ENCODE measurements around the gene DUSP1.

DNA sequence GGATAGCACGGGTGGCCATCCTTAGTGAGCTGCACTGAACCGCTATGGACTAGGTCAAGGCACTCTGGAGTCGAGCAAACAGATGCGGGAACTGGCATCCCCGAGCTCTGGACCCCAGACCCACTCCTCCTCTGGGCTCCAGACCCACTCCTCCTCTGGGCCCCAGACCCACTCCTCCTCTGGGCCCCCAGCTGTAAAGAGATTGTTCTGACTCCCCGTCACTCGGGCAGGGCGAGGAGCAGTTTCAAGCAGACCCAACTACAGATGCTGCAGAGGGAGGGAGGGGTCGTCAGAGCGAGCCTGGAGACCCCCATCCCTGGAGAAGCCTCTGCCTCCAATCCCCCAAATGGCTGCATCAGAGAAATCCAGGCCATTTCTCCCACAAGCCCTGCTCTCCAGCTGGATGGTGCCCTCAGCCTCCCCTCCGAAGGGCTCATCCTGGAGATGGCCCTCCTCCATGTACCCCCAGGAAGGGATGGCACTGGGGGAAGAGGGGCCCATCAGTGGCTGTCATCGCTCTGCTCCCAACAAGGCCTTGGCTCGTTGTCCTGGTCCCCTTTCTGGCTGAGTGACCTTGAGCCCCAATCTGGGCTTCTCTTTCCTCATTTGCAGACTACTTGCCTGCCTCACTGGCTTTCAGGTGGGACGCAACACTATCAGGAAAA is 38.7 kb downstream of the DUSP1 start:
- TF ChIP-seq POLR2A (IDR thresholded peaks at IDR 0.05; ENCODE audit: low read depth, low read length): no peak
- no peak for TF ChIP-seq POLR2AphosphoS5 (IDR thresholded peaks at IDR 0.05; ENCODE audit: low read depth, low read length)
- TF ChIP-seq SPI1 (IDR thresholded peaks at IDR 0.05; ENCODE audit: low read depth, low read length): no peak
- TF ChIP-seq TAF1 (IDR thresholded peaks at IDR 0.05; ENCODE audit: low read depth, low read length): no peak
- no peak for TF ChIP-seq POU2F2 (IDR thresholded peaks at IDR 0.05; ENCODE audit: low read depth, low read length)
- no peak for TF ChIP-seq PAX5 (IDR thresholded peaks at IDR 0.05; ENCODE audit: insufficient read depth, low read length, severe bottlenecking)

Data from GM12891 (cell line).